ENCODE measurements around the gene FBN2.

The FBN2 gene

DNA sequence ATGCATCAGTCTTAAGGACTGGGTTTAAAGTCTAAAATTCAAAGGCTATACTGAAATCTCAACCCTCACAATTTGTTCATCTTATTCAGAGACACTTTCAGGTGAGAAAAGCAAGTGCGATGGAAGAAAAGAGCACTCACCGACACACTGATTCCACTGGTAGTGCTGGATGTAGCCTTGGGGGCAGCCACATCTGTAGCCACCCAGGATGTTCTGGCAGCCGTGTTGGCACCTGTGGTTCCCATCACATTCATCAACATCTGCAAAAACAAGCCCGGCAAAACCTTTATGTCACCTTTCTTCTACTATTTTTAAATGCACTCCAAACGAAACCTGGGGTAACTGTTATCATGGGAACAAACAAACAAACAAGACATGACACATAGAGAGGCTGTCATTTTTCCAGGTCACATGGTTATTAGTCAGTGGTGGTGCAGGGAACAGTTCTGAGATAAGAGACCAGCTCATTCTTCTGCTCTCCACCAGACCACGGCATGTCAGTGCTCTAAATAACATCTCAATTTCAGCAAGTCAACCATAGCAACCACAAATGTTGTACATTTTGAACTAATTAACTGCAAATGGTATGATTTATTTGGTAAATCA lies 266.1 kb downstream of the FBN2 start:
- no peak overlapping the region for H3K4me3 ChIP-seq (replicated peaks; ENCODE audit: low read depth, low read length)
- DNase-seq (ENCODE audit: low read depth), result peak; percentile 94
- TF ChIP-seq, protein P1, sequence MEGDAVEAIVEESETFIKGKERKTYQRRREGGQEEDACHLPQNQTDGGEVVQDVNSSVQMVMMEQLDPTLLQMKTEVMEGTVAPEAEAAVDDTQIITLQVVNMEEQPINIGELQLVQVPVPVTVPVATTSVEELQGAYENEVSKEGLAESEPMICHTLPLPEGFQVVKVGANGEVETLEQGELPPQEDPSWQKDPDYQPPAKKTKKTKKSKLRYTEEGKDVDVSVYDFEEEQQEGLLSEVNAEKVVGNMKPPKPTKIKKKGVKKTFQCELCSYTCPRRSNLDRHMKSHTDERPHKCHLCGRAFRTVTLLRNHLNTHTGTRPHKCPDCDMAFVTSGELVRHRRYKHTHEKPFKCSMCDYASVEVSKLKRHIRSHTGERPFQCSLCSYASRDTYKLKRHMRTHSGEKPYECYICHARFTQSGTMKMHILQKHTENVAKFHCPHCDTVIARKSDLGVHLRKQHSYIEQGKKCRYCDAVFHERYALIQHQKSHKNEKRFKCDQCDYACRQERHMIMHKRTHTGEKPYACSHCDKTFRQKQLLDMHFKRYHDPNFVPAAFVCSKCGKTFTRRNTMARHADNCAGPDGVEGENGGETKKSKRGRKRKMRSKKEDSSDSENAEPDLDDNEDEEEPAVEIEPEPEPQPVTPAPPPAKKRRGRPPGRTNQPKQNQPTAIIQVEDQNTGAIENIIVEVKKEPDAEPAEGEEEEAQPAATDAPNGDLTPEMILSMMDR (IDR thresholded peaks at IDR 0.05; ENCODE audit: low read length, missing control alignments), result no peak

DNA sequence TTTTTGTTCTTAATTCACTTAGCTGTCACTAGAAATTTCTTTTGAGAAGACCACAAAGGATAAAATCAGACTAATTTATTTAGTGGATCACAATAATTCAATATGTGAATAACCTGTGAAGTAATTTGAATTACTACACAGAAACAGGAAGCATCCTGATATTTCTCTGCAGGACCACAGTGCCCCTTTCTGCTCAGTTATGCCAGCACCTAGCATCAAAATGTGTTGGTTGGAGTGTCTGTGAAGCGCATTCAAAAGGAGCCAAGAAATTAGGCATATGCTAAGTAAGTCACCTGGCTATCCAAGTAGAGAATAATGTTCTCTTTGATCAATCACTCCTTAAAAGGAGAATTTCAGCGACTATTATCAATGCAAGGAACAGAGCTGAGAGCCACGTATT lies 267.0 kb downstream of the FBN2 start:
- no peak for DNase-seq (ENCODE audit: low read depth)
- TF ChIP-seq, protein P1 (IDR thresholded peaks at IDR 0.05; ENCODE audit: low read length, missing control alignments), result no peak
- no peak overlapping the region for H3K4me3 ChIP-seq (replicated peaks; ENCODE audit: low read depth, low read length)

DNA sequence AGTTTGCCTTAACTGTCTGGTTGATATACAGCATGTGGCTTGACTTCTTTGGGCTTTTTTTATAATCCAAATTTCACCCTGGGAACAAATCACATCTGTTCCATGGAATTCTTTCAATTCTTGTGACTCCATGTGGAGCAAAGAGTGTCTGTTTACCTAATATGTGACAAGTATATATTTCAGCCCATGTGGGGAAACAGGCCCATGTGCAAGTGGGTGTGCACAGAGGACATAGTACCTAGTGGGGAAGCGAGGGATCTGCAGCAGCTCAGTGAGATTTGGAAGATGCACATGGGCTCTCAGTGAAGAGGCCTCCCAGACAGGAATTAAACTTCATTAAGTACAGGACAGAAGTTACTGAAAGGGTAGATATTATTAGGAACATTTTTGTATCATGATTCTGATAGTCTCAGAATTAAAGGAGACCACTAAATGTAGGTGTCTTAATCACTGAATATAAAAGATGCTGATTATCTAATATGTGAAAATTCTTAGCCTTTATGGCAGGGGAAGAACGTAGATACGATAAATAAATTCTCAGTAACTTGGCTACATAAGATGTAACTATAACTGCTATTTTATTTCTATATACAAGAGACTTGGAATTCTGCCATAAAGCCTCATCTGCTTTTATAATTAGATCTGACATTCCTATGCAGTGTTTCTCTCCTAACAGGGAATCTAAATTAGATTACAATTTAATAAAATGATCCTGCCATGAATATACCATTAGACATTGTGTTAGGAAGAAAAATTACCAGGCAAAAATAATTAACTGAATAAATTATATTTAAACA lies 273.3 kb downstream of the FBN2 start:
- DNase-seq (ENCODE audit: low read depth), result no peak
- H3K4me3 ChIP-seq (replicated peaks; ENCODE audit: low read depth, low read length), result no peak overlapping the region
- TF ChIP-seq, protein P1 (IDR thresholded peaks at IDR 0.05; ENCODE audit: low read length, missing control alignments), result no peak

DNA sequence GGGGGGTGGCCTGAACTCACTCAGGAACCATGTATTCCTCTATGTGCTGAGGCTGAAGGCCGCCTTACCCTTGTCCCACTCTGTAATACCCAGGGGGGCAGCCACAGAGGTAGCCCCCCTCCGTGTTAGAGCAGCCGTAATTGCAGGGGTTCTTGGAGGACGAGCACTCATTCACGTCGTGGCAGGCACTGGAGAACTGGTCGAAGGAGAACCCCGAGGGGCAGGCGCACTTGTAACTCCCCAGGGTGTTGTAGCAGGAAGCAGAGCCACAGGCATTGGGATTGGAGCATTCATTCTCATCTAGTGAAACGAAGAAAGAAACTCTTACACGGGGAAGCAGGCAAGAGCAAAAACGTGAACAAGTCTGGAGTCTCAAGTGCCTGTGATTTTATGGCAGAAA lies 274.7 kb downstream of the FBN2 start:
- DNase-seq (ENCODE audit: low read depth), result no peak
- TF ChIP-seq, protein P1 (IDR thresholded peaks at IDR 0.05; ENCODE audit: low read length, missing control alignments), result no peak

DNA sequence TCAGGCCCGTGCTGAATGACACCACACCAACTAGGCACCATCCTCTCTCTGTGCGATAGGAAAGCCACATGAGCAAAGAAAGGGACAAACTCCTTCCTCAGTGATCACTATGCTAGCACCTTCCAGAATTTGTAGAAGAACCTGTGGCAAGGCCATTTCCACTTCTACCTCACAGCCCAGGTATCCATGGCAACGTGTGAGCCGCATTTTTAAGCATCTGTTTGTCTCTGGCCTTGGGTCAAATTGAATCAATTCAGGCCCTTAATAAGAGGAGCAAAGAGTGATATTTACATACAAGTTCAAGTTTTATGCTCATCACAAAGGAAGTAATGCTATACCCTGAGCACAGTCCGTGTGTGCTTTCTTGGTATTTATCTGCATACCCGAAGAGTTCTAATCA lies 275.1 kb downstream of the FBN2 start:
- TF ChIP-seq, protein P1 (IDR thresholded peaks at IDR 0.05; ENCODE audit: low read length, missing control alignments), result no peak
- no peak overlapping the region for H3K4me3 ChIP-seq (replicated peaks; ENCODE audit: low read depth, low read length)
- no peak for DNase-seq (ENCODE audit: low read depth)

More for the DNA sequence above, 274.7 kb downstream of the FBN2 start:
- H3K4me3 ChIP-seq (replicated peaks; ENCODE audit: low read depth, low read length), result no peak overlapping the region

DNA sequence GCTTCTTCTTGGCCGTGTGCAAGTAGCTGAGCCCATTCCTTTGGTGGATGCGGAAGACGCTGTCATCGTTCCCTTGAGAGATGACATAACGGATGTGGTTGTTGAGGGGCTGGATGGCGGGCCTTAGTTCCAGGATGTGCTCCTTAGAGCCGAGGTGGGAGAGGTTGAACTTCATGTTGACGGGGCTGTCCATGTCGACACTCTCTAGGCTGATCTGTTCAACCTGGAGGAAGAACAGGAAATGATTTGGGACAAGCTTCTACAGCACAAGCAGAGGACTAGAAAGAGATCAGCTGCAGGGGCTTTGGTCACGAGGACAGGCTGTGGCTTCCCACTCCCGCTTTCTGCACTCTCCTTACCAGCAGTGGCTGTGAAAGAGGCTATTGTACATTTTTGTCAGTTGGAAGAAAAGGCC lies 278.4 kb downstream of the FBN2 start:
- TF ChIP-seq, protein P1 (IDR thresholded peaks at IDR 0.05; ENCODE audit: low read length, missing control alignments), result no peak
- H3K4me3 ChIP-seq (replicated peaks; ENCODE audit: low read depth, low read length), result no peak overlapping the region
- peak; percentile 61 for DNase-seq (ENCODE audit: low read depth)
